AG04449 (cell line): Measurements from ENCODE around the gene ADAMTS7.

Source experiments
- CTCF ChIA-PET: fragments of 350-600 bp; formaldehyde crosslinking; extraction: SDS; loops from one replicate; lab custom pipeline; 2021; ENCODE audit warnings: antibody characterized with exemption; lab: Yijun Ruan, JAX
- POLR2A ChIA-PET: fragments of 400-600, 350-600 bp; formaldehyde crosslinking; extraction: SDS; loops from one replicate; lab custom pipeline; 2020; ENCODE audit warnings: antibody characterized with exemption, inconsistent platforms; lab: Yijun Ruan, JAX
- DNase-seq: peaks from one replicate; pipeline ENCODE4 v3.0.0-alpha.2; 2010; ENCODE audit warnings: low read depth, low spot score
- H3K4me3 ChIP-seq: 2 replicates; pipeline ENCODE4 v1.5.1; 2011; ENCODE audit warnings: low read depth, mild to moderate bottlenecking, control low read depth, low read length
- TF ChIP-seq, protein P1 (sequence below): IDR thresholded peaks from one replicate; pipeline ENCODE4 v1.5.1; 2011; ENCODE audit warnings: mild to moderate bottlenecking, moderate library complexity, low read length, control low read depth, inconsistent platforms; ENCODE audit not compliant: insufficient read depth; ENCODE audit errors: missing control alignments

The ADAMTS7 gene

DNA sequence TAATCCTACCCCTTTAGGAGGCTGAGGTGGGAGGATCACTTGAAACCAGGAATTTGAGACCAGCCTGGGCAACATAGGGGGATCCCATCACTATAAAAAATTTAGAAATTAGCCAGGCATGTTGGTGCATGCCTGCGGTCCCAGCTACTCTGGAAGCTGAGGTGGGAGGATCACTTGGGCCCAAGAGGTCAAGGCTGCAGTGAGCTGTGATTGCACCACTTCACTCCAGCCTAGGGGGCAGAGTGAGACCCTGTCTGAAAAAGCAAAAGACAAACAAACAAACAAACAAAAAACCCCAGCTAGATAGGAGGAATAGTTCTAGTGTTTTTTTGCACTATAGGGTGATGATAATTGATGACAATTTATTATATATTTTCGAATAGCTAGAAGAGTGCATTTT lies 99.6 kb downstream of the ADAMTS7 start:
- H3K4me3 ChIP-seq: no peak overlapping the region
- CTCF ChIA-PET: interaction anchor here (0.8 to 4.3 kb wide), 4 partner anchors 9 to 107 kb away, joined by 3 to 16 read pairs (median 4); no protein-coding TSS in a partner anchor
- TF ChIP-seq, protein P1, sequence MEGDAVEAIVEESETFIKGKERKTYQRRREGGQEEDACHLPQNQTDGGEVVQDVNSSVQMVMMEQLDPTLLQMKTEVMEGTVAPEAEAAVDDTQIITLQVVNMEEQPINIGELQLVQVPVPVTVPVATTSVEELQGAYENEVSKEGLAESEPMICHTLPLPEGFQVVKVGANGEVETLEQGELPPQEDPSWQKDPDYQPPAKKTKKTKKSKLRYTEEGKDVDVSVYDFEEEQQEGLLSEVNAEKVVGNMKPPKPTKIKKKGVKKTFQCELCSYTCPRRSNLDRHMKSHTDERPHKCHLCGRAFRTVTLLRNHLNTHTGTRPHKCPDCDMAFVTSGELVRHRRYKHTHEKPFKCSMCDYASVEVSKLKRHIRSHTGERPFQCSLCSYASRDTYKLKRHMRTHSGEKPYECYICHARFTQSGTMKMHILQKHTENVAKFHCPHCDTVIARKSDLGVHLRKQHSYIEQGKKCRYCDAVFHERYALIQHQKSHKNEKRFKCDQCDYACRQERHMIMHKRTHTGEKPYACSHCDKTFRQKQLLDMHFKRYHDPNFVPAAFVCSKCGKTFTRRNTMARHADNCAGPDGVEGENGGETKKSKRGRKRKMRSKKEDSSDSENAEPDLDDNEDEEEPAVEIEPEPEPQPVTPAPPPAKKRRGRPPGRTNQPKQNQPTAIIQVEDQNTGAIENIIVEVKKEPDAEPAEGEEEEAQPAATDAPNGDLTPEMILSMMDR: no peak
- no peak for DNase-seq
- POLR2A ChIA-PET: no interaction called here

DNA sequence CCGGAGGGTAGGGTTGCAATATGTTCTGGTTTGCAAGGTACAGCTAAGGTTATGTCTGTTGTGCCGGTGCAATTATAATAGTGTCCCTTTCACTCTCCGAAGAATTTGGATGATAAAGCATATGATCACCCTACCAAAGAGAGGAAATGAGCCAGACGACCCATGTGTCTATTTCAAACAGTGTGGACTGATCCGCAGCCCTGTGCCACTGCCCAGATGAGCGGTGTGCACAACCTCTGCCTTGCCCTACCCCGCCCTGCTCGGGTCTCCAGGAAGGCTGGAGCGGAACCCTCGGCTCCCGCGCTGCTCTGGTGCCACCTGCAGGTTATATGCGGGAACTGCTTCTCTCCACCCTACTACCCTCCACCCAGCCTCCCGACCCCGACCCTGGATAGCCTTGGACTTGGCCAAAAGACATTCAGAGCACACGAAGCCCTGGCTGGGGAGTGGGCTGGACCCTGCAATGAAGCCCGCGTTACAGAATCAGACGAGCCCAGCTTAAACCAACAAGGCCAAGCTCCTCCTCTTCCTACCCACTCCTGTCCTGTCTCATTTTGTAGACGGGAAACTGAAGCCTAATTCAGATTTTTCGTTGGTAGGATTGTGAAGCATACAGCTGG lies 101.9 kb downstream of the ADAMTS7 start:
- H3K4me3 ChIP-seq: peak overlapping the region; percentile 33
- TF ChIP-seq, protein P1: peak; percentile 85
- CTCF ChIA-PET: interaction anchor here (0.5 to 4.9 kb wide), 28 partner anchors 8 to 596 kb away, joined by 3 to 46 read pairs (median 4); partner anchors contain the start of genes CHRNA3, CHRNA5, CHRNB4 and PSMA4

More for the DNA sequence above, 101.9 kb downstream of the ADAMTS7 start:
- POLR2A ChIA-PET: interaction anchor here (0.6 kb wide), 1 partner anchor 64 kb away, joined by 3 read pairs; no protein-coding TSS in a partner anchor
- no peak for DNase-seq
